Right hindlimb (tissue), 1 donor: Measurements from ENCODE around the gene IGFL1.
"Not testable (repeated sequence)": the region's sequence is repeated elsewhere in the genome, so short reads cannot be mapped to it uniquely, and the experiment has no call there.

Experiments
- DNase-seq: peaks from one replicate; pipeline ENCODE4 v3.0.0-alpha.2; 2018

IGFL1 gene

DNA sequence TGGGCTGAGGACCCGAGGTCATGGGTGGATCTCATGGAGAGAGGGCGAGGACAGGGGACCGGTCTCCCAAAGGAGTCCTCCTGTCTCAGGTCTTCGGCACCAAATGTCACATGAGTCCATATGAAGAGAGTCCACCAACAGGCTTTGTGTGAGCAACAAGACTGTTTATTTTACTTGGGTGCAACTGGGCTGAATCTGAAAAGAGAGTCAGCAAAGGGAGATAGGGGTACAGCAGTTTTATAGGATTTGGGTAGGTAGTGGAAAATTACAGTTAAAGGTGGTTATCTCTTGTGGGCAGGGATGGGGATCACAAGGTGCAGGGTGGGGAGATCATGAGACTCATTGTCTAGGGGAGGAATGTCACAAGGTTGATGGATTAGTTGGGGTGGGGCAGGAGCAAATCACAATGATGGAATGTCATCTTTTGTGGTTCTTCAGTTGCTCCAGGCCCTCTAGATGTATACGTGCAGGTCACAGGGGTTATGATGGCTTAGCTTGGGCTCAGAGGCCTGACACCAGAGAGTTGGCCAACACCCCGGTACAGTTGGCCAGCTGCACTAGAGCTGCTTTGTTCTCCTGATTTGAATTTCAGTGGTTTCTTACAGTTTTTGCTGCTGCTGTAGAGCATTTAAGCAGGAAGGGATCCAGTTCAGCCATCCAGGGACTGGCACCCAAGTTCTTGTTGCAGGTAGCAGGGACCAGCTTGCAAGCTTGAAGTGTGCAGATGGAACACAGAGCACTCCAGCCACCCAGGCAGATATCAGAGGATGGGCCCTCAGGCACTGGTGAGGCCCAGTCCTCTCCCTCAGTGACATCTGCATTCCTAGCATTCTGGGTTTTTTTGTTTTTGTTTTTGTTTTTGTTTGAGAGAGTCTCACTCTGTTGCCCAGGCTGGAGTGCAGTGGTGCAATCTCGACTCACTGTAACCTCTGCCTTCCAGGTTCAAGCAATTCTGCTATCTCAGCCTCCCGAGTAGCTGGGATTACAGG, 26.4 kb upstream of the IGFL1 start:
- DNase-seq = no peak

DNA sequence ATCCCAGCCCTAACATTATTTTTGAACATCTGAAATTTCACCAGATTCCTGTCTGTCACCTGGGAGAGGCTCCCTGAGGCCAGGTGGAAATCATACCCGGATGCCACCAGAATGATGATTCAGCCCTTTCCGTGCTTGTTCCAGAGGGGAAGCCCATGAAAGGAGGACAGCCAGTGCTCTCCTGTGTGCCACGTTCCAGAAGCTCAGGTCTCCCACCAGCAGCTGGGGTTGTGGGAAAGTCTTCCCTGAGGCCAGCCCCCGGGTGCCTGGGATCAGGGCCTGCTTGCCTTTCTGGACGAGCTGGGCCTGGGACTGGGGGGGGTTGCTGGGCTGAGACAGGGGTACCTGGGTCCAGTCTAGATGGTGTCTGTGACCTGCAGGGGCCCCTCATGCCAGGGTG, 25.5 kb upstream of the IGFL1 start:
- no peak for DNase-seq

DNA sequence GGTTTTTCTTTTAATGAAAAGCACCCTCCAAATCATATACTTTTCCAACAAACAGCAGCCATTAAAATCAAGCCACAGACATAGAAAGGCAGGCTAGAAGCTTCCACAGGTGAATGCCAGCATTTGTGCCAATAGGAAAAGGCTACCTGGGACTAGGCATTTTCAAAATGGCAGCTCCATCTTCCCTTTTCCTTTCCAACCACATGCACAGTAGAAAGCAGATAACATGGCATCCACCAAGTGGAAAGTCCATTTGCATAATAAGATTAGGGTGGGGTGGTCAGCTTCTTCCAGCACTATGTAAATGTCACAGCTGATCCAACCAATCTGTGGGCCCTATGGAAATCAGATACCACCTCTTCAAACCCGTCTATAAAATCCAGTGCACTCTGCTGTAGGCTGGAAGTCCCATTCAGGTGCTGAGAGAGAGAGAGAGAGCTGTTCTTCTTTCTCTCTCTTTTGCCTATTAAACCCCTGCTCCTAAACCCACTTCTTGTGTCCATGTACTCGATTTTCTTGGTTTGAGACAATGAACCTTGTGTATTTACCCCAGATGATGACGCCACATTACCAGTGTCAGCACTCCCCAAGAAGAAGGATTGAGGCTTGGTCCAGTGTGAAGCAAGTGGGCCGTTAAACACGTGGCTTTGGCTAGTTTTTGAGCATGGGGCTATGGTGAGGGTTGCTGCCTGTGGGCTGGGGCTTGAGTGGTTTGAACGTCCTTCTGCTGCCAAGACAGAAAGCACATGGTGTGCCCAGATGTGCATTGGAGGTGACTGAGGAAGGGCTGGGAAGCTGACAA, 24.2 kb upstream of the IGFL1 start:
- DNase-seq = no peak

DNA sequence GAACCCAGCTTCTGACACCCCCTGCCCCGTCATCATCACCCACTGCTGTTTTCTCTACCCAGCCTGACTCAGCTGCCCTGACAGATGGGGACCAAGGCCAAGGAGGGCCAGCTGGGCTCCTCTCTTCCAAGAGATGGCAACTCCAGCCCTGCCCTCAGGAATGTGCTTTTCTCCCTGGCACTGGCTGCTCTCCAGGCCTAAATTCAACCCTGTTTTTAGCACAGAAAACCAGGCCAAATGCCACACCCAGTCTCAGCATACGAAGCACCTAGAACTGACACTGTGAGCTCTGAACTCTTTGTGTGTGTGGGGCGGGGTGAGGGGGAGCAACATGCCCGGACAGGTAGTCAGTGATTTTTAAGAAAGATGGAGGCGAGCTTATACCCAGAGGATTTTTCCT, 23.4 kb upstream of the IGFL1 start:
- peak; percentile 65 for DNase-seq

DNA sequence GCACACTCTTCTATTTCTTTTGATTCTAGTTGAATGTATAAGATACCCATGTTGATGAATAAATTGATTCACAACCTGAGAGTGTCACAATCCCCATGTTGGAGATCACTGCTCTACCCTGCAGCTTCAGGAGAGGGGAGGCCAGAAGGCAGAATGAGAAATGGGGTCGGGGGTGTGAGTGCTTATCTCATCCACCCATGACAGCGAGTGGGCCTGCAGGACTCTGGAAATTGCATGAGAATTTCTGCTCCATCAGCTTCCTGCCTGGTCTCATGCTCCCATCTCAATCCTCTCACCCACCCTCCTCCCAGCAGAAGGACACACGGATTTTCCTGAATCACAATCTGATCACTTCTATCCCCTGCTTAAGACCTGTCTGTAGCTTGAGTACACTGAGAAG, 22.9 kb upstream of the IGFL1 start:
- DNase-seq = no peak

DNA sequence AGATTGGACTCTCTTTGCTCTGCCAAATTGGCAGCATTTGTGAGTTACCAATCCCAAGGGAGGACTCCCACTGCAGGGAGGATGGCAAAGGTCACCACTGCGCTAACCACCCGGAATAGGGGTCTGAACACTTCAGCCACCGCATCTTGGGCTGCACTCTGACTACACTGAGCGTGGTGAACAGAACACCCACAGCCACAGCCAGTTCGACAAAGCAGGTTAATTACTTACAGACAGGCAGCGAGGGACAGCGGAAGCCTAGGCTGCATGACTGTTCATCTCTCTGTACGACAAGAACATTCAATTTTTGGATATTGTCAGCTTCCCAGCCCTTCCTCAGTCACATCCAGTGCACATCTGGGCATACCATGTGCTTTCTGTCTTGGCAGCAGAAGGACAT, 21.7 kb upstream of the IGFL1 start:
- DNase-seq = not testable (repeated sequence)

DNA sequence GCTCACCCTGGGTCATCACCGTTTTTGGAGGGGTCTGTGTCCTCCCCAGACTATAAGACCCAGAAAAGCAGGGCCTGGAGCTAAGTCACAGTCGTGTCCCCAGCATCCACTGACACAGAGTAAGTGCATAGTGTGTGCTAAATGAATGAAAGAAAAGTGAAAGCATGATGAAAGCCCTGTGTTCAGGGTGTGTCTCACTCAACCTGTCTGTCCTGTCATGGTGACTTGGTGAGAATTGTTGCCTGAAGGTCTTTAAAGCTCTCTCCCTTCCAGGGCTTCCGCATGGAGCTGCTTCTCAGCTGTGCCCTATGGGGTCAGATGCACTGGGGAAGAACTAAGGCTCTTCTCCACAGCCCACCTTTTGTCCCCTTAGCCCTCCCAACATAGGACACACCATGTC, 20.5 kb upstream of the IGFL1 start:
- no peak for DNase-seq

DNA sequence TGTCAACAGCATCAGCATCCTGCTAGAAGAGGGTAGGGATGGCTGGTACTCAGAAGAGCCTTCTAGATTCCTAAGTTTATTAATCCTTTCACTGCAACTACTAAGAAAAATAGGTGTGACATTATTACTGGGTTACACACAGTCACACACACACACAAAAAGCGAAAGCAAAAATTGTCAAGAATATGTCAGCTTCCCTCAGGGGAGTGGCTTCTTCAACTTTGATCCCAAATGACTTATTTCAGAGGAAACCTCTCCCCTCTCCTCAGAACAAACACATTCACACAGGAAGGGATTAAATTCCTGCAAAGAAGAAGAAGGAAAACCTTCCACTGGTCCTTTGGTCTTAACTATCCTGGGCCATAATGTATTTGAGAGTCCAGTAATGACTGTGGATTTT, 20.1 kb upstream of the IGFL1 start:
- DNase-seq = no peak

DNA sequence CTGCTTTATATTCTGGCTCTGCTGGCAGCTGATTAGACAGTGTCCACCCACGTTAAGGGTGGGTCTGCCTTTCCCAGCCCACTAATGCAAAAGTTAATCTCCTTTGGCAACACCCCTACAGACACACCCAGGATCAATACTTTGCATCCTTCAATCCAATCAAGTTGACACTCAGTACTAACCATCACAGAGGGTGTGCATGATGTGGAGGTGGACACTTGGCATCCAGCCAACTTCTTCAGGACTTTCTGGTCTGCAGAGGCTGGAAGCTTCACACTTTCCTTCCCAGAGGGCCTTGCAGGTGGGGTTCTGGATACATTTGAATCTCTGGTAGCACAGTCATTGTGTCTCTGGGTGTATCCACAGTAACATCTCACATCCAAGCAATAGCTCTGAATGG, 18.9 kb upstream of the IGFL1 start:
- DNase-seq = no peak

DNA sequence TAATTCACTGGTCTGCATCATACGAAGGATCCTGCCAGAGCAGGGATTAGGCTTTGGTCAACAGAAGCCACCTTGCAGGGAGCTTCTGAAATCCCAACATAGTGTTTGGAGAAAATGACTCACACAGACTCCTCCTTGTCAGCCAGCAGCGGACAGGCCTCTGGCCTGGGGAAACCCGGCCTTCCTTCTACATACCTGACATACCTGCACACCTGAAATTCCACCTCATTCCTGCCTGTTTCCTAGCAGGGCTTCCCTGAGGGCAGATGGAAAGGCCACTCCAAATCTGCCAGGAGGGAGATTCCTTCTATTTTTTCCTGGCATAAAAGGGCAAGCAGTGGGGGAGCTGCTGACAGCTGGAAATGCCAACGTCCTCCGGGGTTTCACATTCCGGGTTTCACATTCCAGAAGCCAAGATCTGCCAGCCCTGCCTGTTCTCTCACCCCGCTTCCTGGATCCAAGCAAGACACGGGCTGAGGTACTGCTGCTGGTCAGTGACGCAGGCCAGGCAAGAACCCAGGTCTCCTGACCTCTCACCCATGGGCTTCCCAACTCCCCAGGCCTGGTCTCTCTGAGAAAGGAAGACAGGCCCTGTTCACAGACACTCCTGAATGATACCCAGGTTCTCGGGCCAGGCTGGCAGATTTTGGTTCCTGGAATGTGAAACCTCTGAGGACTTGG, 18.2 kb upstream of the IGFL1 start:
- DNase-seq = peak; percentile 62

DNA sequence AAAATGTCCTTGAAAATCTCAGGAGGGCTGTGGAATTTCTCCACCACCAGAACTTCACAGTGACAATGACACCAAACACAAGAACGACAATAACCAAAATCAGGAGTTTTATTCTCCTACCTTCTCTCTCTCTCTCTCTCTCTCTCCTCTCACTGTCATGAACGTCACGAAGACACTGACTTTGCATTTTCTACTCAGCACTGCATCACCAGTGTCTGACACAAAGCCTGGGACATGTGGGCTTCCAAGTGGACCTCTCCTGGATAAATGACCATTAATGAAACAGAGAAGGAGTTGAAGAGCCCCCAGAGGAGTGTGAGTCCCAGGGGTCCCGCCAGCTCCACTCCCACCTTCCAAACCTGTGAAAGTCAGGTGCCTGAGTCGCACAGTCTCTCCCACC, 16.9 kb upstream of the IGFL1 start:
- not testable (repeated sequence) for DNase-seq

DNA sequence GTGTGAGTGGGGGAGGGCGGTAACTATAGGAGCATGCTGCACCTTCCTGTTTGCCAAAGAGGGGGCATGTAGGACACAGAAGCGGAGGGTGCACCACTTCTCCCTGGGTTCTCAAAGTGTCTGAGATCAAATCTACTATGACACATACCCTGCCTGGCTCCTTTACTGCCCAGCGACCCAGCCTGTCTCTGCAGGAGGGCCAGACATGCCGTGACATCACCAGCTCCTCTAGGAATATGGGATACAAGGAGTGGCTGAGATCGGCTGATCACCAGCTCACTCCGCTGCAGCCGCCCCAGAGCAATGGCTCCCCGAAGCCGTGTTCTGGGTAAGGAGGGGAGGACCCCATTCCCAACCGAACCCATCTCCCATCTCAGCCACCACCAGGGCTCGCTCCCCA, 16.4 kb upstream of the IGFL1 start:
- DNase-seq = no peak

DNA sequence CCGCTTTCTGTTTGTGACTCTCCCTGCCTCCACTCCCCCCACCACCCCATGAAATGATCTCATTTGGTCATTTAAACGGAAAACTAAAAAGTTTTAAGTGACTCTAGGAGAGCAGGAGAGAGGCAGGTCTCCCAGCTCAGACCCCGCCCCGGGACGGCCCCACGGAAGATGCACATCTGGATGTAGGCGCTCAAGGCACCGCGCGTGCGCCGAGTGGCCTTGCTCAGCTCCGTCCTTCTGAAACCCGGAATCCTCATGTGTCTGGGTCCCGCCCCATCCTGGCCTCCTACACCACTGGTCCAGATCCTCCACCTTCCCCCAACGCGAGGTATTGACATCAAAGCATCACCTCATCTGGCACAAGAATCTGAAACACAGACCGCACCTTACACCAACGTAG, 15.7 kb upstream of the IGFL1 start:
- DNase-seq = no peak

DNA sequence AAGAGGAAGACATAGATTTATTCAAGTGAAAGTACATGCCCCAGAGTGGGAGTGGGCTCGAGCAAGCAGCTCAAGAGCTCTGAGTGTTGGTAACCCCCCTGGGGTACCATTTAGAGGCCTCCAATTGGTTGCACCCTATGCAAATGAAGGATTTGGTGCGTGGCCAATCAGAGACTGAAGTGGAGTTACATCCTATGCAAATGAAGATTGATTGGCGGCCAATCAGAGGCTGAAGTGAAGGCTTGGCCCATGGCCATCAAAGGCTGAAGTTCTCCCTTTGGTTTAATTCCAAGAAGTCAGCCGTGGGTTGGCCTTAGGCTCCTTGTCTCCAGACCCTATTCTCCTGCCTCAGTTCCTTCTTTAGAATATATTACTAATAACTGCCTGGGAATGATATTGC, 12.9 kb upstream of the IGFL1 start:
- no peak for DNase-seq

DNA sequence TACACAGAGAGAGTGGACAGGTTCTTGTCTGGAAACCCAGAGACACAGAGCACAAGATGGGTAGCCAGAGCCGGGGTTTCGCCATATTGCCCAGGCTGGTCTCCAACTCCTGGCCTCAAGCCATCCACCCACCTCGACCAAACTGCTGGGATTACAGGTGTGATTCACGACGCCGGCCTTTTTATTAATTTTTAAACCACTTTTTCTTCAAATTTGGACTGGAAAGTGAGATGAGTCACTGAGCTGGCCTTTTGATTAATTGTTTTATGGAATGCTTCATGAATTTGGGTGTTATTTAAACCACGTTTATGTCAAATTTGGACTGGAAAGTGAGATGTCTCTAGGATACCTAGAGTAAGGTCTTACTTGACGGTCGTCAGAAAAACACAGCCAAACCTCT, 12.1 kb upstream of the IGFL1 start:
- no peak for DNase-seq

DNA sequence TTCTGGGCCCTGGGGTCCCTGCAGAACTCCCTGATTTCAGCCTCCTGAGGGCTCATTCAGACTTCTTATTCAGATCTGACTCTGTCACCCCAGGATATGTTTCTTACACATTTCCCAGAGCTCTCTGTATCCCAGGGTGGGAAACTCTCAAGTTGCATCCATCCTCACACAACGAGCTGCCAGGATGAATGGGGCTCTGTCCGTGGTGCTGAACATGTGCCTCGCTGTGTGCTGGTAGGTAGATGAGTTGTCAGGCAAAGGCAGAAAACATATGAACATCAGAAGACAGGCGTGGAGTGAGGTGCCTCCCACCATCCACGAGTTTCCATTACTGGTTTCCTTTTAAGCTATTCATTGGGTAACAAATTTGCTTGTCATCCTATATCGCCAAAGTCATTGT, 11.4 kb upstream of the IGFL1 start:
- DNase-seq = peak; percentile 45

DNA sequence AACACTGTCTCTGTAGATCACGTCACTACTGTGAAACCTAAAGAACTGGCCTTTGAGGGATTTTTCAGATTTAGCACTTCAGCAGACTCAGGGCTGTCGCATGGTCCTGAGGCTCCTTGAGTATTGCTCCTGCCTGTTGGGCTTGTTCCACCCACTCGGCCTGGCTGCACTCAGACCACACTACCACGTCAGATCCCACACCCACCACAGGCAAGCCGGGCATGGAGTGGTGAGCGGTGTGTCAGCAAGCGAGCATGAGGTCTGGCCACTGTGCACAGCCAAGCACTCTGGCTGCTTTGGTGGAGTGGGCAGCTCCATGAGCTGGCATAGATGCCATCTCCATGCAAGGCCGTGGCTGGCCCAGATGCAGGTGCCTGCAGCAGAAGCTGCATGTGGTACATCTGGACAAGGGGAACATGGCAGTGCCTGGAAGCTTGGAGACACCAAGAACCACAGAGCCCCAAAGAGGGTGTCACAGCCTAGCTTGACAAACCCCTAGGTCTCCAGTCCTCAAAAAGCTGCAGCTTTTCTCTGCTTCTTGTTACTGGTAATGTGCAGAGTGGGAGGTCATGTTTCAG, 9.4 kb upstream of the IGFL1 start:
- DNase-seq = no peak

DNA sequence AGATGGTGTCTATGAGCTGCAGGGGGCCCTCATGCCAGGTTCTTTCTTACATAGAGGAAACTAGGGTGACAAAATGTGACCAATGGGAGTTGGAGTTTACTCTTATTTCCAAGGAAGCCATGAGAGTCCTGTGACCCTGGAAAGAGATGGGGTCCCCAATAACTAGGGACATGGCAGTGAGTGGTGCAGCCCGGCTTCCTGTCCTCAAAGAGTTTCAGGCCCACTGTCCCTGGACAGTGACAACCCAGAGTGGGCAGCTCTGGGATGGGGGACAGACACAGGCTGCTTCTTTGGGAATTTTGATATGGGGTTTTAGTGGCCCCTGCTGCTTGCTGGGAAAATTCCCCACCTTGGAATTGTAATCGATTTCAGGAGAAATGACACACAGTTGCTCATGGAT, 8.4 kb upstream of the IGFL1 start:
- DNase-seq = no peak

DNA sequence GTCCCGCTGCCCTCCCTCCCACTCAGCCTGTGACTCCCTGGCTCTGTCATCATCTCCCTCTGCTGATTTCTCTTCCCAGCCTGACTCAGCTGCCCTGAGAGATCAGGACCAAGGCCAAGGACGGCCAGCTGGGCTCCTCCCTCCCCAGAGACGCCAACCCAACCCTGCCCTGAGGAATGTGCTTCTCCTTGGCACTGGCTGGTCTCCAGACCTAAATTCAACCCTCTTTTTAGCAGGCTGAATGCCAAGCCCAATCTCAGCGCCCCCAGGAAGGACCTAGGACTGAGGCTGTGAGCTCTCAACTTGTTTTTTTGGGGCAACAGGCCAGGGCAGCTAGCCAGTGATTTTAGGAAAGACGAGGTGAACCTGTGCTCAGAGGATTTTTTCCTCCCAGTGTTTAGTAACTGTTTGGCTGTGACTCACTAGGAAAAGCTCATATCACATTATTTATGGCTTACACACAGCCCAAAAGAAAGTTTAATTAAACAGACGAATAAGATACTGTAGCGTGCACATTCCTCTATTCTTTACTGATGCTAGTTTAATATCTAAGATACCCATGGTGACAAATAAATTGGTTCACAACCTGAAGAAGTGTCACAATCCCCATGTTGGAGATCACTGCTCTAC, 7.4 kb upstream of the IGFL1 start:
- DNase-seq = peak; percentile 60

DNA sequence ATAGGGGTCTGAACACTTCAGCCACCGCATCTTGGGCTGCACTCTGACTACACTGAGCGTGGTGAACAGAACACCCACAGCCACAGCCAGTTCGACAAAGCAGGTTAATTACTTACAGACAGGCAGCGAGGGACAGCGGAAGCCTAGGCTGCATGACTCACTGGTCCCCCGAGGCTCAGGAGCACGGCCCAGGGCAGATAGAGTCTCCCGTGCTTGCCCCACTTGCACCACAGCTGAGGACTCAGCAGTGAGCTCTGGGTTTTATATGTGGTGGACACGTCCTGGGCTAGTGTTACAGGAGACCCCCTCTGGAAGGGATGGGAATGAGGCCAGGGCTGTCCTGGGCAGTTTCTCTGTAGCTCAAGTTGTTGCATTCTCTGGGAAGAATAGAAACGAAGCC, 5.8 kb upstream of the IGFL1 start:
- not testable (repeated sequence) for DNase-seq

DNA sequence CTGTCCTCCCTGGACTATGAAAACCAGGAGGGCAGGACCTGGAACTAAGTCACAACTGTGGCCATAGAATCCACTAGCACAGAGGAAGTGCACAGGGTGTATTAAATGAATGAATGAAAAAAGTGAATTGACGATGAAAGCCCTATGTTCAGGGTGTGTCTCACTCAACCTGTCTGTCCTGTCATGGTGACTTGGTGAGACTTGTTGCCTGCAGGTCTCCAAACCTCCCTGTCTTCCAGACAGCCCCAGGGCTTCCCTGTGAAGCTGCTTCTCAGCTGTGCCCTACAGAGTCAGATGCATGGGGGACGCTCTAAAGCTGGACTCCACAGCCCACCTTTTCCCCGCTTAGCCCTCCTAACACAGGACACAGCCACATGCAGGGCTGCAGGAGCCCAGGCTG, 4.8 kb upstream of the IGFL1 start:
- DNase-seq = no peak

DNA sequence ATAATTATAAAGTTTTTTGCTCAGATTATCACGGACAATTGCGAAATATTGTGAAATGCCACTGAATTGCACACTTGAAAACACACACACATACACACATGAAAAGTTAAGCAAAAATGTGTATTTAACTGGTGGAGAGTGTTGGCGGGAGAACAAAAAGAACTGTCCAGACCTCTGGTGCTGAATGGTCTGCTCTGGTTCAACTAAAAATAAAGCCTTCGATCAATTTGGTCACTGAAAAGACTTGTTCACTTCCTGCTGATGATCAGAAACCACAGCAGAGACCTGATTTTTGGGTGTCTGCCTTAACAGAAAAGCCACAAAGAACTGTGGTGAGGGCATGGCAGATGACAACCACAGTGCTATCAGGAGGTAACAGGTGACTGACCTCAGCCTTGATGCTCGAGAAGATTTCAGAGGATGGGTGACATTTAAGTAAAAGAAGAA, 4.0 kb upstream of the IGFL1 start:
- DNase-seq = no peak
